SK-N-SH (cell line): ENCODE results near the gene SELENOM. TPM values are rescaled to one million over a fixed set of nuclear protein-coding genes. Genes with fewer than 3 reads are reported as not detected.

ENCODE experiments used
- CTCF ChIA-PET: fragments of 300-600, 350-600 bp; formaldehyde crosslinking; extraction: SDS; loops from one replicate; lab custom pipeline; 2021; lab: Yijun Ruan, JAX
- POLR2A ChIA-PET: fragments of 350-600 bp; sonication (Branson Sonifier 250); formaldehyde crosslinking; extraction: SDS; loops from one replicate; lab custom pipeline; 2020; ENCODE audit warnings: antibody characterized with exemption, inconsistent platforms; lab: Yijun Ruan, JAX
- DNase-seq: peaks from one replicate; pipeline ENCODE4 v3.0.0; 2012
- H2AFZ ChIP-seq: fragments of 200-600 bp; sonication (generic); 2 replicates; pipeline ENCODE4 v1.8.1; 2016; ENCODE audit warnings: antibody characterized with exemption, mild to moderate bottlenecking, low read depth
- H3F3A ChIP-seq: fragments of 200-600 bp; sonication (generic); replicated peaks from 2 replicates; pipeline ENCODE3; 2016; ENCODE audit warnings: antibody characterized with exemption, mild to moderate bottlenecking; ENCODE audit not compliant: insufficient read depth
- H3K27ac ChIP-seq, 2 experiments: fragments of 200-500 bp in 1 of 2; fragments of 200-600 bp in 1 of 2; sonication (Bioruptor generic) in 1 of 2; sonication (generic), shearing (Covaris generic) in 1 of 2; 2 replicates each; pipeline versions ENCODE4 v1.5.1 to v1.6.1; 2014 to 2016; ENCODE audit warnings: low read depth in 2 of 2, inconsistent platforms in 1 of 2, low read length in 1 of 2, mild to moderate bottlenecking in 1 of 2, mixed read lengths in 1 of 2
- H3K27me3 ChIP-seq: fragments of 200-600 bp; sonication (generic), shearing (Covaris generic); 2 replicates; pipeline ENCODE4 v1.6.1; 2016; ENCODE audit warnings: mixed run types; ENCODE audit not compliant: insufficient read depth
- H3K36me3 ChIP-seq, 2 experiments: fragments of 200-500 bp in 1 of 2; fragments of 200-600 bp in 1 of 2; sonication (Bioruptor generic) in 1 of 2; sonication (generic) in 1 of 2; replicated peaks in 1 of 2; 2 replicates each; pipeline versions ENCODE3 to v1.5.1; 2014 to 2016; ENCODE audit warnings: low read length in 1 of 2, mild to moderate bottlenecking in 1 of 2; ENCODE audit not compliant: insufficient read depth in 2 of 2, control insufficient read depth in 1 of 2
- H3K4me1 ChIP-seq, 2 experiments: fragments of 200-500 bp in 1 of 2; fragments of 200-600 bp in 1 of 2; sonication (Bioruptor generic) in 1 of 2; sonication (generic), shearing (Covaris generic) in 1 of 2; 2 replicates each; pipeline versions ENCODE4 v1.5.1 to v1.6.1; 2014 to 2016; ENCODE audit warnings: low read depth in 1 of 2, low read length in 1 of 2, mixed run types in 1 of 2; ENCODE audit not compliant: insufficient read depth in 2 of 2, control insufficient read depth in 1 of 2
- H3K4me2 ChIP-seq: fragments of 200-600 bp; sonication (generic), shearing (Covaris generic); 2 replicates; pipeline ENCODE4 v1.6.1; 2017; ENCODE audit warnings: mixed run types
- H3K4me3 ChIP-seq, 2 experiments: fragments of 200-500 bp in 1 of 2; fragments of 200-600 bp in 1 of 2; sonication (Bioruptor generic) in 1 of 2; sonication (generic), shearing (Covaris generic) in 1 of 2; 2 replicates each; pipeline versions ENCODE4 v1.5.1 to v1.8.1; 2014 to 2016; ENCODE audit warnings: low read depth in 2 of 2, inconsistent platforms in 1 of 2, low read length in 1 of 2, mild to moderate bottlenecking in 1 of 2, mixed read lengths in 1 of 2, moderate library complexity in 1 of 2
- H3K79me2 ChIP-seq: fragments of 200-600 bp; sonication (generic); 2 replicates; pipeline ENCODE4 v1.8.1; 2017; ENCODE audit warnings: mild to moderate bottlenecking; ENCODE audit not compliant: insufficient read depth
- H3K9ac ChIP-seq: fragments of 200-600 bp; sonication (generic); 2 replicates; pipeline ENCODE4 v1.6.1; 2017; ENCODE audit warnings: mixed run types
- H3K9me2 ChIP-seq: fragments of 200-600 bp; sonication (generic); 2 replicates; pipeline ENCODE4 v1.6.1; 2017; ENCODE audit warnings: mixed run types
- H3K9me3 ChIP-seq: fragments of 200-600 bp; sonication (generic); 2 replicates; pipeline ENCODE4 v1.6.1; 2017; ENCODE audit warnings: mixed run types, mild to moderate bottlenecking, moderate library complexity
- H4K20me1 ChIP-seq: fragments of 200-600 bp; sonication (generic); 2 replicates; pipeline ENCODE4 v1.6.1; 2017; ENCODE audit warnings: mild to moderate bottlenecking, mixed run types; ENCODE audit not compliant: insufficient read depth
- CHD2 ChIP-seq: fragments of 150-350 bp; IDR thresholded peaks from 2 replicates; pipeline ENCODE4 v1.6.1; 2018; ENCODE audit warnings: low read length; ENCODE audit not compliant: partially characterized antibody
- CTCF ChIP-seq: fragments of 200-600 bp; sonication (generic); IDR thresholded peaks from 2 replicates; pipeline ENCODE4 v1.6.1; 2017; ENCODE audit warnings: antibody characterized with exemption, mild to moderate bottlenecking, moderate library complexity
- ELF1 ChIP-seq: IDR thresholded peaks from 2 replicates; pipeline ENCODE4 v1.4.0; 2012
- EP300 ChIP-seq, 2 experiments: IDR thresholded peaks; 2 replicates each; pipeline versions ENCODE4 v1.4.0 to v1.6.1; 2012; ENCODE audit warnings: borderline replicate concordance in 1 of 2, low read depth in 1 of 2, low read length in 1 of 2
- FOSL2 ChIP-seq: IDR thresholded peaks from 2 replicates; pipeline ENCODE4 v1.4.0; 2012; ENCODE audit warnings: low read depth, mild to moderate bottlenecking, moderate library complexity, borderline replicate concordance
- GABPA ChIP-seq: IDR thresholded peaks from 2 replicates; pipeline ENCODE4 v1.4.0; 2012; ENCODE audit warnings: low read depth, mild to moderate bottlenecking
- GATA2 ChIP-seq: sonication (generic); formaldehyde crosslinking; IDR thresholded peaks from 2 replicates; pipeline ENCODE4 v1.5.0; 2020; ENCODE audit warnings: mild to moderate bottlenecking, missing genetic modification reagents
- MAX ChIP-seq: IDR thresholded peaks from 2 replicates; pipeline ENCODE4 v1.4.0; 2012; ENCODE audit warnings: low read depth
- MEF2A ChIP-seq: IDR thresholded peaks from 2 replicates; pipeline ENCODE4 v1.4.0; 2012; ENCODE audit warnings: low read depth, borderline replicate concordance
- NFIC ChIP-seq: IDR thresholded peaks from 2 replicates; pipeline ENCODE4 v1.4.0; 2012; ENCODE audit warnings: borderline replicate concordance
- PBX3 ChIP-seq: IDR thresholded peaks from 2 replicates; pipeline ENCODE4; 2012
- RAD21 ChIP-seq: IDR thresholded peaks from 2 replicates; pipeline ENCODE4 v1.6.1; 2012; ENCODE audit warnings: mild to moderate bottlenecking, low read length
- RCOR1 ChIP-seq: fragments of 150-350 bp; IDR thresholded peaks from 2 replicates; pipeline ENCODE4 v1.6.1; 2017; ENCODE audit warnings: antibody characterized with exemption, low read length
- REST ChIP-seq: IDR thresholded peaks from 2 replicates; pipeline ENCODE4 v1.6.1; 2012; ENCODE audit warnings: mild to moderate bottlenecking, low read depth, low read length, moderate library complexity
- RFX5 ChIP-seq: IDR thresholded peaks from 2 replicates; pipeline ENCODE4 v1.6.1; 2012; ENCODE audit warnings: mild to moderate bottlenecking, improper control_type of control experiment, low read length
- RXRA ChIP-seq: IDR thresholded peaks from 2 replicates; pipeline ENCODE4 v1.4.0; 2012; ENCODE audit warnings: low read depth, mild to moderate bottlenecking, borderline replicate concordance
- SIN3A ChIP-seq: IDR thresholded peaks from 2 replicates; pipeline ENCODE4 v1.6.1; 2012; ENCODE audit warnings: low read depth, mild to moderate bottlenecking, low read length, moderate library complexity, borderline replicate concordance
- TEAD4 ChIP-seq: IDR thresholded peaks from 2 replicates; pipeline ENCODE4 v1.4.0; 2012; ENCODE audit warnings: mild to moderate bottlenecking, borderline replicate concordance; ENCODE audit not compliant: insufficient read depth
- YY1 ChIP-seq: IDR thresholded peaks from 2 replicates; pipeline ENCODE4 v1.4.0; 2012; ENCODE audit warnings: low read depth, mild to moderate bottlenecking
- ZBTB33 ChIP-seq: IDR thresholded peaks from 2 replicates; pipeline ENCODE4 v1.4.0; 2012; ENCODE audit warnings: low read depth, borderline replicate concordance
- WGBS: methylation state at CpG from one replicate; pipeline ENCODE4 v1.1.6; 2017; ENCODE audit warnings: low lambda C conversion rate; 5-methylcytosine and 5-hydroxymethylcytosine counted together
- polyA plus RNA-seq, 3 experiments: library from polyadenylated mRNA; depleted of rRNA; stranded (reverse); fragments of >200 nt; gene quantifications; 2 replicates each; pipeline ENCODE4 v1.2.3, GENCODE V29; 2012

Gene SELENOM
- polyA plus RNA-seq, 1 of the 3 experiments (the other 2 are of a cell fraction), result 117 TPM

- DNase-seq, result peak; percentile 10
- Histone ChIP-seq H3K79me2 (no peaks in the 10 kb centered on the region), H3F3A (no peaks in the 10 kb centered on the region), H3K36me3 (no peaks in the 10 kb centered on the region), H3K9me3 (no peaks in the 10 kb centered on the region), H3K4me2 (no peak overlapping the region), H3K27ac (no peak overlapping the region), H2AFZ (no peak overlapping the region), H3K4me1 (peaks cover 0 to 32% of the 10 kb centered on the region in 2 experiments; a peak in 2 of 4 replicates), H3K9me2 (no peaks in the 10 kb centered on the region), H3K9ac (no peak overlapping the region), H3K27me3 (peaks cover 4% of the 10 kb centered on the region; the same call in 1 of the 2 replicates), H4K20me1 (no peaks in the 10 kb centered on the region), H3K4me3 (no peak overlapping the region)
- WGBS, result 48% methylated on average over 3 of the region's 3 CpGs
- POLR2A ChIA-PET, result no interaction called here
- TF ChIP-seq MEF2A, result no peak
- no peak for TF ChIP-seq GABPA
- no peak for TF ChIP-seq MAX
- TF ChIP-seq NFIC, result no peak
- TF ChIP-seq RXRA, result no peak
- TF ChIP-seq FOSL2, result no peak
- no peak for TF ChIP-seq TEAD4
- no peak for TF ChIP-seq REST
- TF ChIP-seq YY1, result no peak
- CTCF ChIA-PET, result interaction anchor here (0.8 to 3.2 kb wide), 4 partner anchors 9 to 191 kb away, joined by 3 to 14 read pairs (median 4); no protein-coding TSS in a partner anchor
These were observed 31.7 kb upstream of the SELENOM start for GRCh38 chr22:31139066-31139465.

- no peak overlapping the region for H3K9ac ChIP-seq
- H3K27me3 ChIP-seq, result peaks cover 4% of the 10 kb centered on the region; the same call in 1 of the 2 replicates
- WGBS, result 73% methylated on average over 10 of the region's 10 CpGs
- no peak overlapping the region for H3K4me2 ChIP-seq
- no peak overlapping the region for H3K4me3 ChIP-seq
- no peaks in the 10 kb centered on the region for H3K79me2 ChIP-seq
- no peak overlapping the region for H3K27ac ChIP-seq
- H3F3A ChIP-seq, result no peaks in the 10 kb centered on the region
- H4K20me1 ChIP-seq, result no peaks in the 10 kb centered on the region
- H3K36me3 ChIP-seq, result no peaks in the 10 kb centered on the region
- TF ChIP-seq CTCF (no peak), GABPA (no peak), RCOR1 (no peak), FOSL2 (no peak), CHD2 (no peak), EP300 (IDR thresholded peaks at IDR 0.05; ENCODE audit: borderline replicate concordance in 1 of 2, low read depth in 1 of 2, low read length in 1 of 2) (no peak), SIN3A (no peak), TEAD4 (no peak), RFX5 (no peak), PBX3 (no peak), ZBTB33 (no peak), RAD21 (no peak), GATA2 (CRISPR knock-in tag) (no peak), ELF1 (no peak)
- TF ChIP-seq, all 33 proteins: peak for 0
- ChIA-PET CTCF (interaction anchor here (1.5 to 3.2 kb wide), 2 partner anchors 10 to 55 kb away, joined by 4 to 14 read pairs; no protein-coding TSS in a partner anchor), POLR2A (no interaction called here)
- Histone ChIP-seq H3K4me1 (peaks cover 0 to 25% of the 10 kb centered on the region in 2 experiments; a peak in 2 of 4 replicates), H3K9me3 (no peaks in the 10 kb centered on the region), H3K9me2 (no peaks in the 10 kb centered on the region), H2AFZ (no peak overlapping the region)
- peak; percentile 26 for DNase-seq
These were observed 30.8 kb upstream of the SELENOM start for GRCh38 chr22:31138126-31138525.
